Endometrial microvascular endothelial cells (primary cell): ENCODE measurements around the gene XPA. TPM values are rescaled to one million over a fixed set of nuclear protein-coding genes. Genes with fewer than 3 reads are reported as not detected.

ENCODE experiments used
- in situ Hi-C: cut with HindIII; loops from 2 replicates; pipeline ENCODE4 v1.10.0; 2017; ENCODE audit warnings: low sequenced_read_pairs, low pct_unique_long_range_greater_than_20kb; ENCODE audit errors: inconsistent ontology term
- total RNA-seq: library from RNA; depleted of rRNA; stranded (reverse); fragments of >200 nt; gene quantifications from one replicate; pipeline ENCODE4 v1.2.3, GENCODE V29; 2015; ENCODE audit errors: inconsistent ontology term

Gene XPA
- total RNA-seq, 1 donor from 2014 or later, result 7.2 TPM

DNA sequence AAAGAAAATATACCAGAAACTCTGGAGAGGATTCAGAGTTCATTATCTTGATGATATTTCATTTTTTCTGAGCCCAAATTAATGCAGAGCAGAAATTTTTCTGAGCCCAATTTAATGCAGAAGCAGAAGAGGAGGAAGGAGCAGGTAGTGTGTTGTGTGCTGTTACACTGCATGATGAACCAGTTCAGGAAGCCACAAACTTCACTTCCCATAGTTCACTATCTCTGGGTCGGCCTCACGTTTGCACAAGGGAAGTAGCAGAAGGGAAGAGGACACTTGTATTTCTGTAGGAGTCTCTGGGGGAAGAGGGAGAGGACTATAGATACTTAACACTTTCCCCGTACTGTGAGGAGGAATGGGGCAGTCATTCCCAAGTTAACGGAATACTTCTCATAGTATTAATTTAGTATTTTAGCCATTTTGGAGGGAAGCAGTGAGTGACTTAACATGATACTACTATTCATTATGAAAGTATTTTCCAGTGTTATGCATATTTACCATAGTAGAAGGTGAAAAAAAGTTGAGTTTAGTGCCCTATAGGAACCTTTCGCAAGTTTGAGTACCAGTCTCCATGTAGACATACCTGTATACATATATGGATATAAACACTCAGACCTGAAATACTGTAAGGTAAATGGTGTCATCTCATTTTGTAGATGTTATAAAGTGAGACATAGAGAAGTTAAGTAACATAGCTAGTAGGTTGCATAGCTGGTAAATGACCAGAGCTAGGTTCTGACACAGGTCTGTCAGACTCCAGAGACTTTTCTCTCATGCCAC, 30.0 kb downstream of the XPA start:
- in situ Hi-C loops, result no loop called here

GRCh38 chr9:97665742-97666141, 31.4 kb downstream of the XPA start:
- in situ Hi-C loops, result no loop called here

- in situ Hi-C loops, result no loop called here
Measured at GRCh38 chr9:97660847-97661246, 36.3 kb downstream of the XPA start.

- in situ Hi-C loops, result no loop called here
Measured at GRCh38 chr9:97660340-97660739, 36.8 kb downstream of the XPA start.

DNA sequence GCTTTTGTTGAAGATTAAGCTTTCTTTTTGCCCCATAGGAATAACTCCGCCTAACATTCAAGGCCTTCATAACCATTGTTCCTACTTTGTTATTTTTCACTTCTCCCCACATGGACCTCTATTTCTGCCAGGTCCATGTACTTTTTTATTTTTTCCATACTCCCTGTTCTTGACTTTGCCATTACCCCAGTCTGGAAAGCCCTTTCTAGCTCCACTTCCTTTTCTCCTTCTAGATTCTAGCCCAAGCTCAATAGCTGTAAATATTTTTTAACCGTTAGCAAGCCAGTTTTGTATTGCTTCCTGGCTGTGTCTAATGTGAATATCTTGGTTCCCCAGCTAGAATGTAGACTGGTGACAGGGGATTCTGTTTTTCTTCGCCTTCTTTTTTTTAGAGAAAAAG, 37.4 kb downstream of the XPA start:
- in situ Hi-C loops, result no loop called here

DNA sequence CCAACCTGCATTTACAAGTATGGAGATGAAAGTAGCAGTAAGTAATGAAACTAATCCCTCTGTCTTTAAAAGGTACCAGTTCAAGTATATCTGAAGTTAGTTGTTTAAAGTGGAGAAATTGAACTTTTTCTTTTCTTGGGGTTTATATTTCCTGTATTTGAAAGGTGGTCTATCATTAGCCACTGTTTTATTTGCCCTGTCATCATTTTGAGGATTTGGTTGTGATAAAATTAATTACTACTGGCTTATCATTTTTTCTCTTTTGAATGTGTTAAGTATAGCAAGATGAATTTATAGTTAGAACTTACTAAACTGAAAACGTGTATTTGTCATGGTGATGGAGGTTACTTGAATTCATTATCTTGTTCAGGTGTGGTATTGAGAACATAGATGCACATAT, 38.4 kb downstream of the XPA start:
- in situ Hi-C loops, result no loop called here

- in situ Hi-C loops, result no loop called here
Measured at GRCh38 chr9:97651646-97652045, 45.5 kb downstream of the XPA start.

DNA sequence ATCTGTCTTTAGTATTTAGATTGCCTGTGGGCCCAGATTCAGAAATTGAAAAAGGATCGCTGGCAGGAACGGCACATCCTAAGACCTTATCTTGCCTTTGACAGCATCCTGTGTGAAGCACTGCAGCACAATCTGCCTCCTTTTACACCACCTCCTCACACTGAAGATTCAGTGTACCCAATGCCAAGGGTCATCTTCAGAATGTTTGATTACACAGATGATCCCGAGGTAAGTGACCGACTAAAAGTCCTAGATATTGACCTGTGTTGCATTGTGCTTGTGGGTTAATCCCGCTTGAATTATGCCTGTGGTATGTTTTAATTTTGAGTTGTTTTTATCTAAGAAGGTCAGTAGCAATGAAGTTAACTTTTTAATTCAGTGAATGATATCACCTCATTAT, 49.1 kb downstream of the XPA start:
- in situ Hi-C loops, result no loop called here

DNA sequence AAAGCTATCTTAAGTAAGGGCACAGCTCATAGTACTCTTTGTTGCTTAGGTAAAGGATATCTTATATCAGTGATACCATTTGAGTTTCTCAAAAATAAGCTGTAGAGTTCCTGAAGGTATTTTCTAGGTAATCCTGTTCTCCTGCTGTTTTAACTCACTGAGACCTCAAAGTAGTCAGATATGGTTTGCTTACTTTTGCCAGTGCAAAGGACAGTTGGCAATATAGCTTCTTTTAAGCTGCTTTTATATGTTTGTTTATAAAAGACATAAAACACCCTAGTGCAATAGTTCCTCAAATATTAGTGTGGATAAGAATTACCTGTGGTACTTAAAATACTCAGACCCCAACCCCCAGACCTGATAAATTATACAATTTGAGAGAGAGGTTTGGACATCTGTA, 51.4 kb downstream of the XPA start:
- in situ Hi-C loops, result no loop called here

DNA sequence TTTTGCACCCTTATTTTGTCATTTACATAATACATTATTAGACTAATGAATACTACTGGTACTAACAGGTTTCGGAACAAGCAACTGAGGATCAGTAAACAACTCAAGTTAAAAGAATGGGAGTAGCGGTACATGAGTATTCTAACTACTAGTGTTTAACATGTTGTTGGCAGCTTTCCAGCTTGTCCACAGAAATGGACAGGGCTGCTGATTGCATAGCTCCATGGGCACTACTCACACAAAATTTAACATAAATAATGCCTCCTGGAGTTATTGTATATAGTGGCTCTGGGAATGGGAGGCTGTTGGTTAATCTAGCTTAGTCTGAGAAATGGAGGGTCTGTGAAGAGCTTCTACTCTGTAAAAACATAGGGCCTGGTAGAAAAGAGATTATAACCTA, 56.8 kb downstream of the XPA start:
- in situ Hi-C loops, result no loop called here

DNA sequence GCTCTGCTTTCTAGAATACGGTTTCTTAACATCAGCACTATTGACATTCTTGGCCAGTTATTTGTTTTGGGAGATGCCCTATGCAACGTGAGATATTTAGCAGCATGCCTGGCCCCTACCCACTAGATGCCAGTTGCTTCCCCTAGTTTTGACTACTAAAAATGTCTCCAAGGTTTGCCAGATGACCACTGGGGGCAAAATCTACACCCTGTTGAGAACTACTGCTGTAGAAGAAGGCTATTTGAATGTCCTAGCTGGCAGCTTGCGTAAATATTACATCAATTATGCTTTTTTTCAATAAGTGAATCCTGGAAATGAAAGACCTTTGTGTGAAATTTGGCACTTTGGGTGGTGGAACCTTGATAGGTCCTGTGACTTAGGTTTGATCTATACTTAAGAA, 58.5 kb downstream of the XPA start:
- in situ Hi-C loops, result no loop called here

GRCh38 chr9:97636903-97637302, 60.2 kb downstream of the XPA start:
- in situ Hi-C loops, result no loop called here

- in situ Hi-C loops, result no loop called here
Measured at GRCh38 chr9:97635026-97635425, 62.1 kb downstream of the XPA start.

- in situ Hi-C loops, result no loop called here
Measured at GRCh38 chr9:97633859-97634490, 63.2 kb downstream of the XPA start.

- in situ Hi-C loops, result no loop called here
Measured at GRCh38 chr9:97632985-97633858, 63.9 kb downstream of the XPA start, which contains the start of the genes NCBP1 and TSTD2. NCBP1 (plus strand) TSS chr9:97633821; CDS start chr9:97633882, 61 bp downstream. TSTD2 (minus strand) TSS chr9:97633368; CDS start chr9:97627562, 5,806 bp downstream.

DNA sequence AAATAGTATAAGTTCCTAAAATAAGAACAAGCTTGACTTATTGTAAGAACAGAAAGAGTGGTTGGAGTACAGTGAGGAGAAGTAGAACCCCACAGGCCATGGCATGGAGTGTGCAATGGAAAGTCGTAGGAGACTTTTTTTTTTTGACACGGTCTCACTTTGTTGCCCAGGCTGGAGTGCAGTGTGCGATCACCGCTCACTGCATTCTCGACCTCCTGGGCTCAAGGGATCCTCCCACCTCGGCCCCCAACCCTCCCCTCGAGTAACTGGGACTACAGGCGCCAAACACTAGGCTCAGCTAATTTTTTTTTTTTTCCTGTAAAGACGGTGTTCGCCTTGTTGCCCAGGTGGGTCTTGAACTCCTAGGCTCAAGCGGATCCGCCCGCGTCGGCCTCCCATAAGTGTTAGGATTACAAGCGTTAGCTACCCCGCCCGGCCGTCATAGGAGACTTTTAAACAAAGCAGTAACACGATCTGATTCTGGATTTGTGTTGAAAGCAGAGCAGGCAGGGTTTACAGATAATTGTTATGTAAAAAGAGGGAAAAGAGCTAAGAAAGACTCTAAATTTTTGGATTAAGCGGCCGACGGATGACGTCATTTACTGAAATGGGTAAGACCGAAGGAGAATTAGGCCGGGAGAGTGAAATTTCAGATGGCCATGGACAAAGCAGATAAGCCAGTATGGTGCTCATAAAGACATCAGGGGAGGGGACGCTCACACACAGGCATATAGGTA, 64.7 kb downstream of the XPA start:
- in situ Hi-C loops, result no loop called here

DNA sequence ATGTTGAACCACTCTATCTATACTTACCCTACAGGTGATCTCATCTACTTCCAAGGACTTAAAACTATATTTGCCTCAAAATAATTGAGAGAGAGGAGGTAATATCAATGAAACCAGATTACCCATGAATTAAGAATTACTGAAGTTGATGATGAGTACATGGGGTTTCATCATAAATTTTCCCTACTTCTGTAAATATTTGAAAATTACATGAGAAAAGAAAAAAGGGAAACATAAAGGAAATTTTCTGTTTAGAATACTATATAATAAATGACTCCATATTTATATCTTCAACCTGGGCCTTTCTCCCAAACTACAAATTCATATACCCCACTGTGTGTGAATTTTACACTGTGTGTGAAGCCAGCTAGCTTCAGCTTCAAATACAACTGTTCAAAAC, 66.5 kb downstream of the XPA start:
- in situ Hi-C loops, result no loop called here

DNA sequence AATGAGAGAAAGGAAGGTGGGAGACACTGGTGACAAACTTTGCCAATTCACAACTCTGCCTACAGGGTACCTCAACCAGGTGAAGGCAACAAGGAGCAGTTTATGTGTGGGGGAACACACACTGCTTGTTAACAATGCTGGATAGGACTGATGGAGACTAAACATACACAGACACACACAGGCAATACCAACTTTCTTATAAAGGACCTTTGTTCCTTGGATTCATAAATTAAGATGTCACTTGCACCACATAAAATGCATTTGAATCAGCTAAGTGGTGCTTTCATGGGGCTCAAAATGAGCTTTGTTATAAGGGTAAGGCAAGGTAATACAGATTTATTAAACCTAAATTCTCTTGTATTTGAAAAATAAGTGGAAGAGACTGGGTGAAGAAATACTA, 68.0 kb downstream of the XPA start:
- in situ Hi-C loops, result no loop called here

DNA sequence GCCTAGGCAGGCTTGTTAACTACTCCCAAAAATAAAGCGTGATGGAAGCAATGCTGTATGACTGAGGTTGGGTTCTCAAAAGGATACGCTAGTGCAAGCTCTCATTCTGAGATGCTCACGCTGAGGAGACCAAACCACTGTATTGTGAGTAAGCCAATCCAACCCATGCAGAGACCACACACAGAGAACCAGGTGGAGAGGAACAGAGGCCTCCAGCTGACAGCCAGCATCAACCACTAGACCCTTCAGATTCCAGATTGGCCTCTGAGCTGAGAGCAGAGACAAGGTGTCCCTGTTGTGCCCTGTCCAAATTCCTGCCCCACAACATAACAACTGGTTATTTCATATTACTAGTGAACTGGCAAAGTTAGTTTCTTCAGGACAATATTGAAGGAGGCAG, 68.5 kb downstream of the XPA start:
- in situ Hi-C loops, result no loop called here
